Spleen (tissue), 7 donors: ENCODE measurements around the gene PEPD.

Source experiments
- CTCF ChIP-seq, 11 experiments: fragments of 200-600 bp in 7 of 11; fragments of 450-650 bp in 4 of 11; sonication (generic) in 4 of 11; IDR thresholded peaks in 8 of 11; conservative IDR thresholded peaks in 3 of 11; 1 replicate in 7 of 11; 2 replicates in 4 of 11; pipeline versions ENCODE4 v1.4.0 to v1.8.0; 2016 to 2021; ENCODE audit warnings: antibody characterized with exemption in 11 of 11, inconsistent platforms in 4 of 11, mild to moderate bottlenecking in 1 of 11
- POLR2A ChIP-seq, 3 donors: fragments of 450-650 bp; IDR thresholded peaks; one replicate each; pipeline ENCODE4 v1.5.1; 2017; ENCODE audit warnings: antibody characterized with exemption in 3 of 3, mild to moderate bottlenecking in 1 of 3
- donor health status: DM: no; HTN: no; CAD: no; lungs with moderate emphysema.
- donor health status: DM: no; HTN: no; CAD: no.
- donor health status: DM: no; HTN: no; CAD: no.

- TF ChIP-seq CTCF (IDR thresholded peaks at IDR 0.05 in 8 of 11, conservative IDR thresholded peaks at IDR 0.05 in 3 of 11) (no peak), POLR2A (IDR thresholded peaks at IDR 0.05) (no peak)
Observed at GRCh38 chr19:33434069-33434885, 87.3 kb downstream of the PEPD start.
